HG02885 (cell line): ENCODE measurements around the gene FCER1A.
"Not testable (repeated sequence)": the region's sequence is repeated elsewhere in the genome, so short reads cannot be mapped to it uniquely, and the experiment has no call there.

Experiments
- ATAC-seq: cut with Tn5 transposase; IDR thresholded peaks from one replicate; pipeline ENCODE4 v1.9.1; 2021; ENCODE audit warnings: mild to moderate bottlenecking; ENCODE audit not compliant: unreplicated experiment, poor library complexity

The FCER1A gene

GRCh38 chr1:159342761-159343425, 40.8 kb downstream of the FCER1A start:
- ATAC-seq, result no peak

GRCh38 chr1:159349374-159349773, 47.2 kb downstream of the FCER1A start:
- not testable (repeated sequence) for ATAC-seq

GRCh38 chr1:159352436-159352835, 50.3 kb downstream of the FCER1A start:
- no peak for ATAC-seq
